Lung (tissue), 16 donors: ENCODE results near the gene SIL1. TPM values are rescaled to one million over a fixed set of nuclear protein-coding genes. Genes with fewer than 3 reads are reported as not detected.

Source experiments
- ATAC-seq: fragments of 200-7000 bp; cut with Tn5 transposase; one replicate; pipeline ENCODE4 v1.9.1; 2020; ENCODE audit warnings: moderate number of reproducible peaks; ENCODE audit not compliant: insufficient read depth, low FRiP score
- DNase-seq, 3 donors: peaks; one replicate each; pipeline ENCODE4 v3.0.0-alpha.2; 2013 to 2017
- H3K27ac ChIP-seq, 2 donors: one replicate each; pipeline ENCODE4 v1.5.1; 2013; ENCODE audit warnings: mild to moderate bottlenecking in 2 of 2, moderate library complexity in 2 of 2, control low read depth in 1 of 2, inconsistent platforms in 1 of 2, low read depth in 1 of 2, low read length in 1 of 2
- H3K27me3 ChIP-seq, 3 donors: one replicate each; pipeline ENCODE4 v1.5.1; 2013; ENCODE audit warnings: low read length in 2 of 3; ENCODE audit not compliant: control insufficient read depth in 3 of 3, insufficient read depth in 3 of 3
- H3K36me3 ChIP-seq, 4 donors: one replicate each; pipeline ENCODE4 v1.5.1; 2013; ENCODE audit warnings: low read length in 4 of 4, mild to moderate bottlenecking in 1 of 4, moderate library complexity in 1 of 4; ENCODE audit not compliant: control insufficient read depth in 4 of 4, insufficient read depth in 4 of 4
- H3K4me1 ChIP-seq, 5 donors: one replicate each; pipeline ENCODE4 v1.5.1; 2013; ENCODE audit warnings: low read length in 5 of 5, mild to moderate bottlenecking in 2 of 5, moderate library complexity in 1 of 5; ENCODE audit not compliant: control insufficient read depth in 5 of 5, insufficient read depth in 5 of 5
- H3K4me3 ChIP-seq: one replicate; pipeline ENCODE4 v1.5.1; 2013; ENCODE audit warnings: mild to moderate bottlenecking, control low read depth, moderate library complexity
- H3K9ac ChIP-seq, 2 donors: one replicate each; pipeline ENCODE4 v1.5.1; 2013; ENCODE audit warnings: low read length in 2 of 2, control low read depth in 1 of 2; ENCODE audit not compliant: insufficient read depth in 1 of 2
- H3K9me3 ChIP-seq, 4 donors: one replicate each; pipeline ENCODE4 v1.5.1; 2013; ENCODE audit warnings: low read length in 3 of 4, mild to moderate bottlenecking in 1 of 4, moderate library complexity in 1 of 4; ENCODE audit not compliant: control insufficient read depth in 4 of 4, insufficient read depth in 3 of 4
- WGBS, 2 donors: extraction: QIAGEN DNeasy Blood & Tissue Kit; methylation state at CpG; one replicate each; pipeline ENCODE4 v1.1.7; 2013; 5-methylcytosine and 5-hydroxymethylcytosine counted together
- long read RNA-seq, 5 donors: transcript quantifications; one replicate each; lab custom pipeline, GENCODE V29; 2026
- polyA plus RNA-seq, 2 donors: library from polyadenylated mRNA; stranded (reverse); fragments of 200-250 nt; gene quantifications; one replicate each; pipeline ENCODE4 v1.2.1, GENCODE V29; 2013
- total RNA-seq, 2 donors: library from RNA; depleted of rRNA in 1 of 2; stranded (reverse); fragments of >200 nt in 1 of 2; gene quantifications; one replicate each; pipeline ENCODE4 v1.2.1, GENCODE V29; 2014 to 2021
- TF ChIP-seq, protein P1 (sequence below): IDR thresholded peaks from 2 replicates; pipeline ENCODE4 v1.5.1; 2012; ENCODE audit warnings: mild to moderate bottlenecking; ENCODE audit errors: control extremely low read depth, extremely low read depth
- donor health status: control.
- donor health status: control.
- donor health status: Bipolar disorder and iron deficiency.
- donor health status: healthy.
- donor health status: DM: yes; HTN: yes; CAD: no.

Gene SIL1
- 10 to 100 TPM; 38.5 to 77.6 TPM for total RNA-seq
- polyA plus RNA-seq: 100 to 1,000 TPM in 1 of 2 donors, 10 to 100 TPM in 1; 79.2 to 109 TPM
- long read RNA-seq, donor 1, transcript SIL1-202 (10 exons, 1,923 nt): major isoform, 10 of 284 reads
- long read RNA-seq, donor 1, partial matches to known transcripts: 273 of 284 reads
- long read RNA-seq, donor 1, other reads (novel, unspliced or antisense): 0 of 284 reads
- long read RNA-seq, donor 2, partial matches to known transcripts: 0 of 2 reads
- long read RNA-seq, donor 2, other reads (novel, unspliced or antisense): 0 of 2 reads
- long read RNA-seq, donor 3, transcript SIL1-202 (10 exons, 1,923 nt): major isoform, 6 of 11 reads
- long read RNA-seq, donor 3, partial matches to known transcripts: 5 of 11 reads
- long read RNA-seq, donor 3, other reads (novel, unspliced or antisense): 0 of 11 reads
- long read RNA-seq, donor 4, transcript SIL1-202 (10 exons, 1,923 nt): major isoform, 5 of 680 reads
- long read RNA-seq, donor 4, partial matches to known transcripts: 641 of 680 reads
- long read RNA-seq, donor 4, other reads (novel, unspliced or antisense): 33 of 680 reads
- long read RNA-seq, donor 5, transcript SIL1-202 (10 exons, 1,923 nt): major isoform, 5 of 1,324 reads
- long read RNA-seq, donor 5, partial matches to known transcripts: 1,057 of 1,324 reads
- long read RNA-seq, donor 5, other reads (novel, unspliced or antisense): 262 of 1,324 reads

DNA sequence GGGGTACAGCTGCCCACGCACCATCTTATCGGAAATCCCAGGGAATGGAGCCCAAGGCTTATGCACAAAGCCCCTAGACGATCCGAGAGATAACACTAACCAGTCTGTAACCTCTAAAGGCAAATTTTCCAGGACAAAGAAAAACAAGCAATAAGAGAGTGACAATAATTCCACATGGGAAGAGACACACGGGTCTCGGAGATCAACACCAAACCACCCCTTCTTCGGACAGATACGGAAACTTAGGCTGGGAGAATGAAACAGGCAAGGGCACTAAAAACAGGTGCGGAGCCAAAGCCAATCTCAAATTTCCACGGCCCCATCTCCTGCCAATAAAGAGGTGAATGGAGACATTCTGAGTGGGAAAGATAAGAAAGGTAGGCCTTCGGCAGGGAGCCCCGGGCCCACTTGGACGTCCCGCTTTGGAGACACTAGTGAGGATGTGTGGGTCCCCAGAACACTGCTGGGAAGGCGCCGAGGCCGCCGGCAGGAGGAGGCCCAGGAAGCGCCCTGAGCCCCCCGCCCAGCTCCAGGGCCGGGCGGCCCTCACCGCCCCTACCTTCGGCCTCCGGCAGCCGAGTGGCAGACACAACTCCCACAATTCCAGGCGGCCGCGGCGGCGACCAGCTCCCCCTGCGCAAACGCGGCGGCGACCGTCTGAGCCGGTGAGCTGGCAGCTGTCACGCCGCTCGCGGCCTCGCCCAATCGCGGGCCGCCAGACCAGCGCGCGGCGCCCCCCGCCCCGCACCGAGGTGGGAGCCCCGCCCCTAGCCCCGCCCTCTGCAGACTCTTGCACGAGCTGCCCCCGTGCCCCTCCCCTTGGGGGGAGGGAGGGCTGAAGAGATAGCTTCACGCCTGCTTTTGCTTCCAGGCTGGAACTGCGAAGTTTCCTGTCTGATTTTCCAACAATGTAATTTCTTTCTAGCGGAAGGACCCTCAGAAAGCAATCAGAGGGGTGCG, at the start of gene SIL1:
TSS of gene SIL1 (minus strand) at position 659 of the 960 bp plus-strand sequence. CDS start 70,525 bp downstream, outside the sequence.
- Histone ChIP-seq H3K9ac (peak within 1 kb of the TSS; percentile 87 to 89), H3K4me1 (peaks cover 0 to 13% (median 2%) of the 10 kb centered on the region in 5 donors), H3K4me3 (peak within 1 kb of the TSS; percentile 81), H3K27ac (peak within 1 kb of the TSS; percentile 89 to 96), H3K36me3 (no peaks in the 10 kb centered on the region), H3K27me3 (no peaks in the 10 kb centered on the region), H3K9me3 (no peaks in the 10 kb centered on the region)
- WGBS, 2 donors: 2% methylated on average over 56 to 61 of the region's 61 CpGs
- peak; percentile 96 to 98 (median 98) for DNase-seq
- peak; percentile 100 for ATAC-seq
- TF ChIP-seq, protein P1, sequence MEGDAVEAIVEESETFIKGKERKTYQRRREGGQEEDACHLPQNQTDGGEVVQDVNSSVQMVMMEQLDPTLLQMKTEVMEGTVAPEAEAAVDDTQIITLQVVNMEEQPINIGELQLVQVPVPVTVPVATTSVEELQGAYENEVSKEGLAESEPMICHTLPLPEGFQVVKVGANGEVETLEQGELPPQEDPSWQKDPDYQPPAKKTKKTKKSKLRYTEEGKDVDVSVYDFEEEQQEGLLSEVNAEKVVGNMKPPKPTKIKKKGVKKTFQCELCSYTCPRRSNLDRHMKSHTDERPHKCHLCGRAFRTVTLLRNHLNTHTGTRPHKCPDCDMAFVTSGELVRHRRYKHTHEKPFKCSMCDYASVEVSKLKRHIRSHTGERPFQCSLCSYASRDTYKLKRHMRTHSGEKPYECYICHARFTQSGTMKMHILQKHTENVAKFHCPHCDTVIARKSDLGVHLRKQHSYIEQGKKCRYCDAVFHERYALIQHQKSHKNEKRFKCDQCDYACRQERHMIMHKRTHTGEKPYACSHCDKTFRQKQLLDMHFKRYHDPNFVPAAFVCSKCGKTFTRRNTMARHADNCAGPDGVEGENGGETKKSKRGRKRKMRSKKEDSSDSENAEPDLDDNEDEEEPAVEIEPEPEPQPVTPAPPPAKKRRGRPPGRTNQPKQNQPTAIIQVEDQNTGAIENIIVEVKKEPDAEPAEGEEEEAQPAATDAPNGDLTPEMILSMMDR: no peak

DNA sequence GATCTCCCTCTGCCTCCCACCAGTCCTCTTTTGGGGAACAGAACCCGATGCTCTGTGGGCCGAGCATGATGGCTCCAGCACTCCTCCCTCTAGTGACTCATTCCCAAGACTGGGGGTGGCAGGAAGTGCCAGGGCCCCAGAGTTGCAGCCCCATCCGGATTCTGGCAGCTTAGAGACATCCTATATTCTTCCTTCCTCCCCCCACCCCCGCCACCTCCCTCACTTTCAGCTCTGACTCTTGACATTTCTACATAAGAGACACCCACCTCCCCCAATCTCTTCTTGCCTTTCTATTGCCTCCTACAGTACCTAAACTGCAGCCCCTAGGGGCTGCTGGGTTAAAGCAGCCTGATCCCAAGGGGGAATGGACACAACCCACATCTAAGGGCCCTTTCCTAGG, 48.2 kb upstream of the SIL1 start:
- Histone ChIP-seq H3K4me1 (peaks cover 0 to 3% (median 0%) of the 10 kb centered on the region in 5 donors), H3K4me3 (no peak overlapping the region), H3K9me3 (no peaks in the 10 kb centered on the region), H3K9ac (no peak overlapping the region), H3K27me3 (peaks cover 0 to under 1% (median 0%) of the 10 kb centered on the region in 3 donors), H3K36me3 (no peaks in the 10 kb centered on the region), H3K27ac (no peak overlapping the region)
- WGBS, 2 donors: 6 to 25% methylated on average over 4 of the region's 4 CpGs
- TF ChIP-seq, protein P1: no peak
- DNase-seq: no peak
- peak; percentile 62 for ATAC-seq

DNA sequence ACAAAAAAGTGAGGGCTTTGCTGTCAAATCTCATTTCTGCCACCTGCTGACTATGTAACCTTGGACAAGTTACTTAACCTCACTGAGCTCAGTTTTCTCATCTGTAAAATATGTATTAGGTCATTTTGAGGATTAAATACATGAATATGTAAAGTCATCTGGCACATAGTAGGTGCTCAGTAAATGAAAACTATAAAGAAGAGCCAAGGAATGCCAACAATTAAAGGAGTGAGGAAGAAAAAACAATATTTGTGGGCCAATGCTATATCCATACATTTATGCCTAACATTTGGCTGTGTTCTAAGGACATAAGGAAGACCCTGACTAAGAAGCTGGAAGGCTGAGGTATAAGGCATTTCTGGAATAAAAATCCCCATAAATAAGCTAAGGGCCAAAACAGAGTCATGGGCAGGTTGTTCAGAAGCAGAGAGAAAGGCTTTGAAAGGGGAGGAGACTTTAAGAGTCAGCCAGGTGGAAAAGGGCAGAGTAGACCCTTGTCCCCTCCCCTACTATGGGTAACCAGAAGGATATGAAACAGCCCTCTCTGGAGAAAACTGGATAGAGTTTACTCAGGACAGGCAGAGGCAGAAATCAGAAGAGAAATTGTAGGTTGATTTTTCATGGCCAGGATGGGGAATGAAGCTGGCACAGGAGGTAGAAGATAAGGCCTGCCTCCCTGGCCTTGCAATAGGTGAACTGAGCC, 47.6 kb upstream of the SIL1 start:
- Histone ChIP-seq H3K27ac (no peak overlapping the region), H3K27me3 (peaks cover 0 to 3% (median 0%) of the 10 kb centered on the region in 3 donors), H3K9me3 (no peaks in the 10 kb centered on the region), H3K4me1 (peaks cover 0 to 3% (median 0%) of the 10 kb centered on the region in 5 donors), H3K4me3 (no peak overlapping the region), H3K9ac (no peak overlapping the region), H3K36me3 (no peaks in the 10 kb centered on the region)
- no peak for DNase-seq
- ATAC-seq: no peak
- TF ChIP-seq, protein P1: no peak
